HG02852 (cell line): ENCODE data around the gene PI3.

Source experiments
- ATAC-seq: cut with Tn5 transposase; IDR thresholded peaks from one replicate; pipeline ENCODE4 v1.9.1; 2021; ENCODE audit warnings: mild to moderate bottlenecking, moderate library complexity; ENCODE audit not compliant: unreplicated experiment

PI3 gene

DNA sequence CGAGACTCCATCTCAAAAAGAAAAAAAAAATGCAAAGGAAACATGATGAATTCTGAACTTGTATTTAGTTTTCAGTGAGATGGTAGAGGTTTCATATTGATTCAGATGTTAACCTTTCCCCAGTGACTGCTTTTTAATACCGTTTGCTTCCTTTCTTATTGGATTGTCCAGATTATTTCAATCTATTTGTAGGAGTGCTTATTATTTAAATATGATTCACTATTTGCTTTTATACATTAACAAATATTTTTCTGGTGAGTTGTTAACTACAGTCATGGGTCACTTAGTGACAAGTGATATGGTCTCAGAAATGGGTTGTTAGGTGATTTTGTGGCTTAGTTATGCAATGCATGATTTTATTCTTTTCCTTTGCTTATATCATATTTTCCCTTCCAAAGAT lies 8.4 kb downstream of the PI3 start:
- ATAC-seq, result no peak

DNA sequence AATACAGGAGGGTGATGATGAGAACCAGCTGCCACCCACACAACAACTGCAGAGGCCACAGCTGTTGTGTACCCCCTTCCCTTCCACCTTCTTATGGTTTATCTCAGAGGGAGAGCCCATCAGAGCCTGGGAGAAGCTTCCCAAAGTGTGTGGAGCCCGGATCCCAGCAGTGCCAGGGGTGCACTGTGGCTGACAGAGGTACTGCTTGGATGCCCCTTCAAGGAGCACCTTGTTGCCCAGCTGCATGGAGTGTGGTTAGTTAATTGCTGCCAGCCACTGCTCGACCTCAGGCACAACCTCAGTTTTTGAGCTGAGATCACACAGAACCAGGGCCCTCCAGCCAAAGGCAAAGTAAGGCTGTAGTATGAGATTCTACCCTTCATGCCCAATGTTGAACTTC lies 13.0 kb downstream of the PI3 start:
- ATAC-seq, result no peak

DNA sequence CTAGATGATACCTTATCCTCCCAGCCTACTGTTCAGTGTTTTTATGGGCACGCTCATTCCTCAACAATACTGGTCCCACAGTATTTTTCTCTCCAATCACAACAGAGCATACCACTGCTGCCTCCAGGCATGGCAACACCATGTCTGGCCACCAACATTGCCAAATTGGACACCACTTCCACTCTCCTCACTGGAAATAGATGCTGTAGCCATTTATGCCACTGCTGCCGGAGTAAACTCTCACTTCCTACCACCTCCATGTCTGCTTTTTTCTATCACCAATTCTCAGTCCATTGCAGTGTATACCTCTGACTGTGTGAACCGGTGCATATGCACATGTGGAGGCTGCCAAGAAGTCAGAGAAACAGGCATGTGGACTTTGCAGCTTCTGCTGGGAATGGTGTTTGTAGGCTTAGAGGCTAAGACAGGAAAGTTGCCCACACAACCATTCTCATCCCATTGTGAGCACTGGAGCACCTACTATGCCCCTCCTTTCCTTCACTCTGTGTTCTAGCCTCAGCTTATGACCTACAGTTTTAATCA lies 14.4 kb downstream of the PI3 start:
- ATAC-seq, result no peak

DNA sequence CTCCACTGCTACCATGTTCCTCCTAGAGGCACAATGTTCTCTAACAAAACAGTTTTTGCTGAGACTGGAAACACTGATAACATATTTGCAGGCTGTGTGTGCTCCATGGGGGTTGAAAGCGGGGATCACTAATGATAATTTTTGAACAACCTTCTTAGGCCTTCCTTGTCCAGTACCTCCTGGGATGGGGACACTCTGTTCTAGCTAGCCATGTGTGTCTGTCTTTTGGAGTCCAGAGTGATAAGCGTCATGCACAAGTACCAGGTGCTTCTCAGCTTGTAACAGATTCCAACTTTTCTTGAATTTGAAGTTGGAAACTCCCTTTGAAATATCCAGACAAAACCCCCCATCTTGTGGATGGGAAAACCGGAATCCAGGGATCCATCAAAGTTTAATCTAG lies 15.2 kb downstream of the PI3 start:
- no peak for ATAC-seq

DNA sequence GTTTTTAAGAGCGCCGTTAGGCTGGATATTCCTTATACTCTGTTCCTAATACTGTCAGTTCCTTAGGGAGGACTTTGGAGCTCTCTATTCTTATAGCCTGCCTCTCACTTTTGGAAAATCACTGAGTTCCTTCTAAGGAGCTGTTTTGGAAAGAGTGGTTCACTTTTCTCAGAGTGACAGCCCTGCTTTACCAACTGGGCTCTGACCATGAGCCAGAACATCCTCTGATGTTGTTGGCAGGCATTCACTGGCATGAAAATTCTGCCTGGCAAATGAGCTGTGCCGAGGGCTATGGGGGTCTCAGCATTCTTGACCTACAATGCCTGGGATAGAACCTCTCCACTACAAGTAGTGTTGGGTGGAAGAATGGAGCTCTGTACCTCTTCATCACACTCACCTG lies 17.2 kb downstream of the PI3 start:
- no peak for ATAC-seq

DNA sequence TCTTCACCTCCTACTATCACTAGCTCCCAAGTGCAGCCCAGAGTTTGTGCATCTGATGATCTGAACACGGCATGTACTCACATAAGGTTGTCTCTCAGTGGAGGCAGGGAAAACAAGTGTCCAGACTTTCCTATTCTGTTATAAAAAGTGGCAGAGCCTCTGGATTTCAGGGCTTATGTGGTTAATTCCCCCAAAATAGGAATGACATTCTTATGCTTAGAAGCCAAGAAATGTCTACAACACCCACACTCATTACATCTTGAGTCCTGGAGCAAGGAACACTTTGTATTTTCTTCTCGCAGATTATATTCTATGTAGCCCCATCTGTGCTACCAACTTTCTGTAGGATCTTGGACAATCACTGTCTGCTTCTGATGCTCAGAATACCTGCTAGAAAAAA lies 18.6 kb downstream of the PI3 start:
- no peak for ATAC-seq

DNA sequence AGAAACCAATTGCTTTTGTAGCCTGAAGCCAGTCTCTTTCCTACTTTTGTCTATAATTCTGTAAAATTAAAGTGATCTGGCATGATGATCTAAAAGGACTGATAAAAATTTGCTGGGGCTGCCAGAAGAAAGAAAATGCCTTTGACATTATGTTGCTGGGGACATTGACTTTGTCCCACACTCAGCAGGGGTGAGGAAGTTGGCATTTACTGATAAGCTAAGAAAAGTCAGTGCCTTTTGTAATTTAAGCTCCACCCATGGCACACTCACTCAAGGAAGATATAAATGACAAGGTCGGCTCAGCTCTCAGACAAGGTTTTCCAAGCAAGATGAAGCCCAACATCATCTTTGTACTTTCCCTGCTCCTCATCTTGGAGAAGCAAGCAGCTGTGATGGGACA lies 32.0 kb downstream of the PI3 start, which contains the start of gene SEMG1:
SEMG1 (plus strand) TSS at position 309 of the 400 bp plus-strand sequence; CDS start at position 330, 21 bp downstream.
- no peak for ATAC-seq

DNA sequence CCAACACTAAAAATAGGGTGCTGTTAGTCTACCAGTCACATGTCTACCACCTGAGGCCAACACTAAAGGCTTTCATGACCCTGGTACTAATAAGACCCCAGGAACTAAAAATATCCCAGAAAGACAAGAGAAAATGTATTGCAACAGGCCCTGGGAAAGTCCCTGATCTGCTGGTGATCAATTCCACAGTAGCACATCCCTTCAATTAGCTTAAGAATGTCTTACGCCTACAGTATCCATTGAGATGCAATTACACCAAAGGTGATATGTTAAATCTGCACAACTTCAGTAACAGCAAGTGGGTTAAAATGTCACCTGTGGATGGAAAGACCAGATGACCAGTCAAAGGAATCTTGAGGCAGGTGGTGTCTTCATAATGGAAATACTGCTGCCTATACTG lies 35.2 kb downstream of the PI3 start:
- no peak for ATAC-seq

DNA sequence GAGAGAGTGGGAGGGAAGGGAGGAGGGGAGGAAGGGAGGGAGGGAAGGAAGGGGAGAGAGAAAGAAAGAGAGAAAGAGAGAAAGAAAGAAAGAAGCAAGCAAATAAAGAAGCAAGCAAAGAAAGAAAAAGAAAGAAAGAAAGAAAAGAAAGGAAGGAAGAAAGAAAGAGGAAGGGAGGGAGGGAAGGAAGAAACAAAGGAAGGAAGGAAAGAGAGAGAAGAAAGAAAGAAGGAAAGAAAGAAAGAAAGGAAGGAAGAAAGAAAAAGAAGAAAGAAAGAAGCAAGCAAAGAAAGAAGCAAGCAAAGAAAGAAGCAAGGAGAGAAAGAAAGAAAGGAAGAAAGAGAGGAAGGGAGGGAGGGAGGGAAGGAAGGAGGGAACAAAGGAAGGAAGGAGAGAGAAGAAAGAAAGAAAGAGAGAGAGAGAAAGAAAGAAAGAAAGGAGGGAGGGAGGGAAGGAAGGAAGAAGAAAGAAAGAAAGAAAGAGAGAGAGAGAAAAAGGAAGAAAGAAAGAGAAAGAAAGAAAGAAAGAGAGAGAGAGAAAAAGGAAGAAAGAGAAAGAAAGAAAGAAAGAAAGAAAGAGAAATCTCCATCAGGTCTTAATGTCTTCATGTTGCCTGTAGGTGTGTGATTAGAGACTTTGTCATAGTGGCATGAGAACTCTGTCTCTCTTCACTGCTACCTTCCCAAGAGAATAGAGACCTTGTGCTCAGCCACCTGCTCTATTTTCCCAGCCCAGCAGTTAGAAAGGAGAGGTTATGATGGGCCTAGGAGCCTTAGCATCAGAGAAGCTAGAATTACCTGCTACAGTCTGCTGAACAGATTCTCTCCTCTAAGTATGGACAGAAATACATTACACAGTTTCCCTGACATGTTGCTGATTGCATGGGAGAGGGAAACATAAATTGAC lies 37.1 kb downstream of the PI3 start:
- no peak for ATAC-seq

DNA sequence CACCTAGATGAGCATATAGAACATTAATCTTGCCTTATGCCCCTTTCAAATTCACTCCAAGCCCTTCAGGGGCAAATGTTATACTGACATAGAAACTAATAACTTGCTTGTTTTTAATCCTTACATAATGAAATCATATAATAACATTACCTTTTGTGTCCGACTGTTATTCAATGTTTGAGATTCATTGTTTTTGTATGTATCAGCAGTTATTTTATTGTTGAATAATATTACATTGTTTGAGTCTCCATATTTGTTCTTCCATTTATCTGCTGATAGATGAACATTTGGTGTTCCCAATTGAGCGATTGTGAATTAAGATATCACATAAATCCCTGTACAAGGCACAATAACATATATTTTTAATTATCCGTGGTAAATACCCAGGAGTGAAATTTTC lies 38.1 kb downstream of the PI3 start:
- no peak for ATAC-seq

DNA sequence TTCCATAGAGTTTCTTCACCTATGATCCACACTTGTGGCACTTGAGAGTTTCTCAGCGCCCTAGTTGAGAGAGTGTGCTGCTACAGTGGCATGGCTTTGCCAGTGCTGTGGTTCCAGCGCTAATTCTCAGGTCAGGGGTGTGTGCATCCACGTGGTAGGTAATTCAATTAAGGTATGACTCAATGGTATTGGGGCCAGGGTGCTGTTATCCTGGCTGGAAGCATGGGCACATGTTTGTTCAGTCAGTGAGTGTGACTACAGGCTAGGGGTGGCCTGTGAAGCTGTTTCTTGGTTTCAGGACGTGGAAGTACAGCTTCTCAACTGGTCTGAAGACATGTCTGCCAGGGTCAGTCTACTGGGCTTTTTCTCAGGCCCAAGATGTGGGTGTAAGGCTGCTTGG lies 43.4 kb downstream of the PI3 start:
- ATAC-seq, result no peak

DNA sequence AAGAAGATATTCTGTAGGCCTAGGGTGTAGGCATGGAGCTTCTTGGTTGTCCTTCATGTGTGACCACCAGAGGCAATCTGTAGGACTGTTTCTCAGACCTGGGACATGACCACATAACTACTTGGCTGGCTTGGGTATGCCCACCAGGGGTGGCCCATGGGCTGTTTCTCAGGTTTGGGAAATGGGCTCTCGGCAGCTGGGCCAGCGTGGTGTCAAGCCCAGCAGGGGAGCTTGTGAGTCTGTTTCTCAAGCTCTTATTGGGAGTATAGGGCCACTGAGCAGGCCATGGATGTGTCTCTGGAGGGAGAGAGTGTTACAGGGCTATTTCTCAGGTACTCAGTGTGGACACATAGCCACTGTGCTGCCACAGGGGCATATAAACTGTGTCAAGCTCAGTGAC lies 43.9 kb downstream of the PI3 start:
- ATAC-seq, result no peak

DNA sequence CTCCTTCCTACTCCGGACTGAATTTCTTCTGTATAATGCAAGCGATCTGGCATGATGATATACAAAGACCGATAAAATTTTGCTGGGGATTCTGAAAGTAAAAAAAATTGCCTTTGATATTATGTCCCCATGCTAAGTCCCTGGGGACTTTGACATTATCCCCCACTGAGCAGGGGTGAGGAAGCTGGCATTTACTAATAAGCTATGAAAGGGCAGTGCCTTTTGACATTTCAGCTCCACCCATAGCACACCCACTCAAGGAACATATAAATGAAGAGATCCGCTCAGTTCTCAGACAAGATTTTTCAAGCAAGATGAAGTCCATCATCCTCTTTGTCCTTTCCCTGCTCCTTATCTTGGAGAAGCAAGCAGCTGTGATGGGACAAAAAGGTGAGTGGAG lies 46.4 kb downstream of the PI3 start, which contains the start of gene SEMG2:
SEMG2 (plus strand) TSS at position 298 of the 400 bp plus-strand sequence; CDS start at position 315, 17 bp downstream.
- ATAC-seq, result no peak

DNA sequence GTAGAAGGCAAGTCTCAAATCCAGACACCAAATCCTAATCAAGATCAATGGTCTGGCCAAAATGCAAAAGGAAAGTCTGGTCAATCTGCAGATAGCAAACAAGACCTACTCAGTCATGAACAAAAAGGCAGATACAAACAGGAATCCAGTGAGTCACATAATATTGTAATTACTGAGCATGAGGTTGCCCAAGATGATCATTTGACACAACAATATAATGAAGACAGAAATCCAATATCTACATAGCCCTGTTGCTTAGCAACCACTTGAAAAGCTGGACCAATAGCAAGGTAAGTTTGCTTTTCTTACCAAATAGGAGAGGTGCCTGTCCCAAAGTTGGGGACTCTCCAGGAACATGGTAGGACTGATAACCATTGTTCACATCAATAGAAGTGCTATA lies 48.4 kb downstream of the PI3 start:
- no peak for ATAC-seq
